Kidney tubule cell (primary cell): Measurements from ENCODE around the gene SLC9B2.
"Not testable (repeated sequence)": the region's sequence is repeated elsewhere in the genome, so short reads cannot be mapped to it uniquely, and the experiment has no call there.

Source experiments
- DNase-seq: peaks from one replicate; pipeline ENCODE4 v3.0.0-alpha.2; 2018; ENCODE audit warnings: low spot score

Gene SLC9B2

DNA sequence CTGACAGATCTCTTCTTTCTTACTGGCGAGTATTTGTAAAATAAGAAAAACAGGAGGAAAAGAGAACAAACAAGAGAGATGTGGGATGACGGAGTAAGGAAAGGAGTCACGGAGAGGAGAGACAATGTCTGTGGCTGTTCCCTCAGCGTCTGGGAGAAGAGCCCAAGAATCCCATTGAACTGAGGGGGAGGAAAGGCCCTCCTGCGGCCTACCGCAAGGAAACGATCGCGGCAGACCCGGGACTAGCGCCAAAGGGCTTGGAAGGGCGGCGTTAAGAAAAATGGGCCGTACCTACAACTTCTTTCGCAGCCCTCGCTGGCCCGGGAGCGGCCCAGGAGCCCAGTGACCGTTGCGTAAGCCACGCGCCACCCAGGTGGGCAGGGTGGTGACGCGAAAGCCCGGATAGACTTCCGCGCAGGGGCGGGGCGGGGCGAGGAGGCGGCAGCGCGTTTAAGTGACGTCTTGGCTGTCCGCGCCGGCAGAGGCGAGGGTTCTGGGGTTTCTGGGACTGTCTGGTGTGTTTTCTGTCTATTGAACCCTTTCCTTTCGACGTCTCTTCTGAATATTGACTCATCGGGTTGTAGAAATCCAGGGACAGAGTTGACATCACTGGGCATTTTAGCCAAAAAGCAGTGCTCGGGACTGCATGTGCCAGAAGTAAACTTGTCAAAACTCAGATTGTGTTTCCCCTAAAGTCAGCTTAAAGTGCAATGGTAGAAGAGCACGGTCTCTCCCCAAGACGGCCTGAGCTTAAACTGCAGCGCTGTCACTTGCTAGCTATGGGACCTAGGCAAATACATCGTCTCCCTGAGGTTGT lies 57.0 kb downstream of the SLC9B2 start, which contains the start of gene SLC9B1:
Gene SLC9B1, minus strand, starts transcription at position 398 of the 817 bp plus-strand sequence. CDS start 27,994 bp downstream, outside the sequence.
- peak; percentile 98 for DNase-seq

DNA sequence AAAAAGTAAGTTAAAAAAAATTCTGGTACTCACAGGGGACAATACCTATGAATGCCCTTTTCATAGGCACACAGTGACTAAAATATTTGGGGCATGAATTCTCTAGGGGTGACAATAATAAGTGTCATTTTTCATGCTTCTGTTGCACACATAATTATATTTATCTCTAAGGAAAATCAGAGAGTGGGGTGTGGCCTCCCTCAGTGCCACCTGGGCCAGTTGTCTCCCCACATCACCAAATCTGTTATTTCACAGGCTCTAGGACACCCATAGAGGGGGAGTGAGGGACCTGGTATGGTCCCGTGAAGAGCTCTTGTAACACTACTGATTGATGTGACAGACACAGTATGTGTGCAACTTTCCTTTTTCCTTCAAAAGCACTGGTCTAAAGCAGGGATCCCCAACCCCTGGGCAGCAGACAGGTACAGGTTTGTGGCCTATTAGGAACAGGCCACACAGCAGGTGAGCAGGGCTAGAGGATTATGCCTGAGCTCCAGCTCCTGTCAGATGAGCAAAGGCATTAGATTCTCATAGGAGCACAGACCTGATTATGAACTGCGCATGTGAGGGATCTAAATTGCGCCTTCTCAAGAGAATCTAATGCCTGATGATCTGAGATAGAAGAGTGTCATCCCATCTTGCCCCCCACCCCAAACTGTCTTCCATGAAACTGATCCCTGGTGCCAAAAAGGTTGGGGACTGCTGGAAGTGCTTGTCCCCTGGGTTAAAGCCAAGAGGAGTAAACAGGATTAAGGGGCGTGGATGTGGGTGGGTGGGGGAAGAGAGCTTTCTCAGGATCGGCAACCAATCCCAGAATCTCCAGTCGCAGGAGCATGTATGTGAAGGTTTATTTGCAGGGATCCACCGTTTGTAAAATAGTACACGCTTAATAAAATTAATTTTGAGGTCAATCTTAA lies 57.9 kb downstream of the SLC9B2 start:
- no peak for DNase-seq

DNA sequence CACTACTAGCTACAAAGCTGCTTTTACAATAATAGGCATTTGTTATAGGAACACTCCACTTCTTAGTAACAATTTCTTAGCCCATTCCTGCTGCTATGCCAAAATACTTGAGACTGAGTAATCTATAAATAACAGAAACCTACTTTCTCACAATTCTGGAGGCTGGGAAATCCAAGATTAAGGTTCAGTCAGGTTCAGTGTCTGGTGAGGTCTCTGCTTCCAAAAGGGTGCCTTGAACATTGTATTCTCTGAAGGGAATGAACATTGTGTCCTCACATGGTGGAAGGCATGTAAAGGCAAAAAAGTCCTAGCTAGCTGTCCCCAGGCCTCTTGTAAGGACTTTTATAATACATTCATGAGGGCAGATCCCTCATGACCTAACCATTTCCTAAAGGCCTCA lies 64.0 kb downstream of the SLC9B2 start:
- DNase-seq = no peak

- peak; percentile 63 for DNase-seq
These were observed 64.5 kb downstream of the SLC9B2 start for GRCh38 chr4:103012060-103012459.

- peak; percentile 65 for DNase-seq
These were observed 65.1 kb downstream of the SLC9B2 start for GRCh38 chr4:103011378-103012025.

GRCh38 chr4:103010804-103011203 lies 65.8 kb downstream of the SLC9B2 start:
- DNase-seq = no peak

- peak; percentile 70 for DNase-seq
These were observed 67.5 kb downstream of the SLC9B2 start for GRCh38 chr4:103008875-103009729.

- DNase-seq = no peak
These were observed 74.0 kb downstream of the SLC9B2 start for GRCh38 chr4:103002551-103002950.

DNA sequence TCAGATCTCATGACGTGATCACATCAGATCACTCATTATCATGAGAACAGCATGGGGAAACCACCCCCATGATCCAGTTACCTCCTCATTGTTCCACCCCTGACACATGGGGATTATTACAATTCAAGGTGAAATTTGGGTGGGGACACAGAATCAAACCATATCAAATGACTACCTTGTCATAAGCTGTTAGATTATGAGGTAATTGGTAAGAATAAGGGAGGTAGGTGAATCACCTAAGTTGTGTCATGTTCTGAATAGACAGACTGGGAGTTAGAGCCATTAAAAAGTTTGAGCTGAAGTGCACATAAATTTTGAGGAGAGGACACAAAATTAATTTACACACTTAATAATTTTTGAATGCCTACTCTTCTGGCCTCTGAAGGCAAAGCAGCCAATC lies 81.8 kb downstream of the SLC9B2 start:
- no peak for DNase-seq

DNA sequence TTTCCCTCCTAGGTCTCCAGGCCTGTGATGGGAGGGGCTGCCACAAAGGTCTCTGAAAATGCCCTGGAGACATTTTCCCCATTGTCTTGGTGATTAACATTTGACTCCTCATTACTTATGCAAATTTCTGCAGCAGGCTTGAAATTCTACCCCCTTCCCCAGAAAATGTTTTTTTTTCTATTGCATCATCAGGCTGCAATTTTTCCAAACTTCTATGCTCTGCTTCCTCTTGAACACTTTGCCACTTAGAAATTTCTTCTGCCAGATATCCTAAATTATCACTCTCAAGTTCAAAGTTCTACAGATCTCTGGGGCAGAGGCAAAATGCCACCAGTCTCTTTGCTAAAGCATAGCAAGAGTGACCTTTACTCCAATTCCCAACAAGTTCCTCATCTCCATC lies 82.6 kb downstream of the SLC9B2 start:
- not testable (repeated sequence) for DNase-seq

GRCh38 chr4:102988429-102989020 lies 88.0 kb downstream of the SLC9B2 start:
- DNase-seq = no peak

- DNase-seq = no peak
These were observed 95.6 kb downstream of the SLC9B2 start for GRCh38 chr4:102981005-102981404.
